IMR-90 (cell line): ENCODE results near the gene TTF2. TPM values are rescaled to one million over a fixed set of nuclear protein-coding genes. Genes with fewer than 3 reads are reported as not detected.

ENCODE experiments used
- ATAC-seq: fragments of 200-7000 bp; cut with Tn5 transposase; 2 replicates; pipeline ENCODE4 v1.9.1; 2020; ENCODE audit warnings: low read depth, mild to moderate bottlenecking, moderate library complexity
- BruUV-seq: library from RNA; stranded (reverse); fragments of 400-500 nt; replicated peaks from 2 replicates; lab custom pipeline; 2021; lab: Mats Ljungman, UMichigan
- CTCF ChIA-PET: fragments of 300-600 bp; formaldehyde crosslinking; extraction: SDS; loops from one replicate; lab custom pipeline; 2021; ENCODE audit warnings: antibody characterized with exemption; lab: Yijun Ruan, JAX
- POLR2A ChIA-PET: fragments of 300-600 bp; sonication (Branson Sonifier 250); formaldehyde crosslinking; loops from one replicate; lab custom pipeline; 2022; ENCODE audit warnings: antibody characterized with exemption; ENCODE audit not compliant: unreplicated experiment; lab: Charles Lee
- DNase-seq: peaks from one replicate; pipeline ENCODE4 v3.0.0; 2013
- H2AFZ ChIP-seq: replicated peaks from 2 replicates; pipeline ENCODE3; 2013; ENCODE audit warnings: low read length, mild to moderate bottlenecking; ENCODE audit not compliant: poor library complexity
- H2AK5ac ChIP-seq: 2 replicates; pipeline ENCODE4 v1.6.1; 2013; ENCODE audit warnings: low read depth, low read length, inconsistent platforms
- H2AK9ac ChIP-seq: replicated peaks from 2 replicates; pipeline ENCODE3; 2013; ENCODE audit warnings: mild to moderate bottlenecking, low read depth, low read length, moderate library complexity; ENCODE audit not compliant: poor library complexity
- H2BK120ac ChIP-seq: 2 replicates; pipeline ENCODE4 v1.6.1; 2013; ENCODE audit warnings: low read depth, low read length, inconsistent platforms
- H2BK15ac ChIP-seq: 3 replicates; pipeline ENCODE4 v1.6.1; 2013; ENCODE audit warnings: low read depth, low read length, inconsistent platforms
- H2BK20ac ChIP-seq: 2 replicates; pipeline ENCODE4 v1.6.1; 2013; ENCODE audit warnings: low read depth, mild to moderate bottlenecking, inconsistent platforms, low read length, moderate library complexity
- H2BK5ac ChIP-seq: 2 replicates; pipeline ENCODE4 v1.6.1; 2013; ENCODE audit warnings: mild to moderate bottlenecking, low read depth, low read length, inconsistent platforms; ENCODE audit not compliant: poor library complexity, severe bottlenecking
- H3K14ac ChIP-seq: replicated peaks from 2 replicates; pipeline ENCODE4 v1.6.1; 2013; ENCODE audit warnings: low read depth, low read length, inconsistent platforms
- H3K18ac ChIP-seq: 2 replicates; pipeline ENCODE4 v1.6.1; 2013; ENCODE audit warnings: low read depth, low read length, control low read depth
- H3K23ac ChIP-seq: 2 replicates; pipeline ENCODE4 v1.6.1; 2013; ENCODE audit warnings: low read depth, low read length, inconsistent platforms
- H3K27ac ChIP-seq: 2 replicates; pipeline ENCODE4 v1.5.1; 2013; ENCODE audit warnings: mild to moderate bottlenecking, control low read depth, low read length; ENCODE audit not compliant: insufficient read depth
- H3K27me3 ChIP-seq: 2 replicates; pipeline ENCODE4 v1.6.1; 2013; ENCODE audit warnings: low read length; ENCODE audit not compliant: control insufficient read depth, insufficient read depth
- H3K36me3 ChIP-seq: 2 replicates; pipeline ENCODE4 v1.6.1; 2013; ENCODE audit warnings: low read length, mixed read lengths; ENCODE audit not compliant: control insufficient read depth, insufficient read depth
- H3K4ac ChIP-seq: 2 replicates; pipeline ENCODE4 v1.6.1; 2013; ENCODE audit warnings: low read depth, low read length, inconsistent platforms
- H3K4me1 ChIP-seq: 2 replicates; pipeline ENCODE4 v1.6.1; 2013; ENCODE audit warnings: low read length, mixed read lengths; ENCODE audit not compliant: control insufficient read depth, insufficient read depth
- H3K4me2 ChIP-seq: 2 replicates; pipeline ENCODE4 v1.6.1; 2013; ENCODE audit warnings: low read depth, mild to moderate bottlenecking, control low read depth, low read length, moderate library complexity
- H3K4me3 ChIP-seq: 2 replicates; pipeline ENCODE4 v1.5.1; 2013; ENCODE audit warnings: low read depth, mild to moderate bottlenecking, control low read depth, low read length, moderate library complexity; ENCODE audit not compliant: insufficient read depth
- H3K56ac ChIP-seq: 2 replicates; pipeline ENCODE4 v1.6.1; 2013; ENCODE audit warnings: low read length, inconsistent platforms; ENCODE audit not compliant: insufficient read depth; ENCODE audit errors: extremely low read depth
- H3K79me1 ChIP-seq, 2 experiments: 2 replicates each; pipeline ENCODE4 v1.6.1; 2013; ENCODE audit warnings: low read length in 2 of 2, inconsistent platforms in 1 of 2, low read depth in 1 of 2
- H3K9ac ChIP-seq: 2 replicates; pipeline ENCODE4 v1.6.1; 2013; ENCODE audit warnings: low read depth, low read length, control low read depth
- H3K9me1 ChIP-seq: 2 replicates; pipeline ENCODE4 v1.6.1; 2013; ENCODE audit warnings: low read length, inconsistent platforms; ENCODE audit not compliant: insufficient read depth
- H3K9me3 ChIP-seq: 2 replicates; pipeline ENCODE4 v1.6.1; 2013; ENCODE audit warnings: low read length; ENCODE audit not compliant: control insufficient read depth, insufficient read depth
- H4K20me1 ChIP-seq: 2 replicates; pipeline ENCODE4 v1.6.1; 2013; ENCODE audit warnings: low read length, inconsistent platforms; ENCODE audit not compliant: insufficient read depth
- H4K5ac ChIP-seq: 2 replicates; pipeline ENCODE4 v1.6.1; 2013; ENCODE audit warnings: mild to moderate bottlenecking, low read depth, low read length, control low read depth
- H4K8ac ChIP-seq, 2 experiments: 2 replicates each; pipeline ENCODE4 v1.6.1; 2013; ENCODE audit warnings: low read depth in 2 of 2, low read length in 2 of 2, control low read depth in 1 of 2, inconsistent platforms in 1 of 2
- H4K91ac ChIP-seq: 2 replicates; pipeline ENCODE4 v1.6.1; 2013; ENCODE audit warnings: low read depth, low read length, inconsistent platforms; ENCODE audit not compliant: insufficient read depth
- CTCF ChIP-seq: conservative IDR thresholded peaks from 2 replicates; pipeline ENCODE4 v1.5.1; 2012; ENCODE audit warnings: mild to moderate bottlenecking, low read depth, low read length, improper control_type of control experiment
- ELK1 ChIP-seq: fragments of 150-350 bp; IDR thresholded peaks from 2 replicates; pipeline ENCODE4 v1.6.1; 2016; ENCODE audit warnings: low read depth, mild to moderate bottlenecking, low read length, moderate library complexity, borderline replicate concordance
- FOS ChIP-seq: fragments of 150-350 bp; IDR thresholded peaks from 2 replicates; pipeline ENCODE4 v1.6.1; 2016; ENCODE audit warnings: low read depth, low read length
- MAZ ChIP-seq: IDR thresholded peaks from 2 replicates; pipeline ENCODE4 v1.6.1; 2012; ENCODE audit warnings: low read depth, mild to moderate bottlenecking, low read length, improper control_type of control experiment, moderate library complexity, borderline replicate concordance
- MXI1 ChIP-seq: IDR thresholded peaks from 2 replicates; pipeline ENCODE4 v1.6.1; 2012; ENCODE audit warnings: low read depth, mild to moderate bottlenecking, low read length, moderate library complexity, borderline replicate concordance
- POLR2A ChIP-seq: IDR thresholded peaks from 2 replicates; pipeline ENCODE4 v1.6.1; 2012; ENCODE audit warnings: mild to moderate bottlenecking, low read depth, low read length
- RAD21 ChIP-seq: IDR thresholded peaks from 2 replicates; pipeline ENCODE4 v1.6.1; 2012; ENCODE audit warnings: low read length, improper control_type of control experiment
- RCOR1 ChIP-seq: IDR thresholded peaks from 2 replicates; pipeline ENCODE4 v1.6.1; 2012; ENCODE audit warnings: mild to moderate bottlenecking, low read length, improper control_type of control experiment; ENCODE audit not compliant: insufficient replicate concordance
- RFX5 ChIP-seq: IDR thresholded peaks from 2 replicates; pipeline ENCODE4 v1.8.0; 2012; ENCODE audit warnings: low read depth, mild to moderate bottlenecking, low read length, moderate library complexity
- SMC3 ChIP-seq: fragments of 150-350 bp; IDR thresholded peaks from 2 replicates; pipeline ENCODE4 v1.6.1; 2016; ENCODE audit warnings: low read depth, mild to moderate bottlenecking, antibody characterized with exemption, low read length, moderate library complexity
- WGBS, 2 experiments: methylation state at CpG; one replicate each; pipeline versions ENCODE4 v1.1.5 to v1.1.7; 2013; ENCODE audit warnings: missing lambda C conversion rate in 2 of 2; ENCODE audit not compliant: insufficient read length in 1 of 2; ENCODE audit errors: extremely low coverage in 2 of 2; 5-methylcytosine and 5-hydroxymethylcytosine counted together
- dilution Hi-C: fragments of 300-500 bp; cut with HindIII; formaldehyde crosslinking; loops from one replicate; pipeline ENCODE4 v1.14.3; 2018; ENCODE audit warnings: low sequenced_read_pairs; ENCODE audit not compliant: unreplicated experiment
- in situ Hi-C: fragments of 300-500 bp; cut with MboI; formaldehyde crosslinking; loops from 3 replicates; pipeline ENCODE4 v1.14.3; 2019; ENCODE audit warnings: low sequenced_read_pairs, inconsistent platforms, mixed read lengths
- intact Hi-C: fragments of 100-400 bp; cut with micrococcal nuclease; formaldehyde crosslinking; loops from 2 replicates; pipeline ENCODE4 v1.10.0; 2022
- polyA plus RNA-seq, 3 experiments: library from polyadenylated mRNA; depleted of rRNA; stranded (reverse); fragments of >200 nt; gene quantifications; 2 replicates each; pipeline ENCODE4 v1.2.3, GENCODE V29; 2012; ENCODE audit warnings: low replicate concordance in 1 of 3
- total RNA-seq: library from RNA; depleted of rRNA; stranded (reverse); fragments of >200 nt; gene quantifications from 2 replicates; pipeline ENCODE4 v1.2.3, GENCODE V29; 2012

The TTF2 gene
- total and polyA plus RNA-seq, 2 of the 4 experiments (the other 2 are of a cell fraction), result 11.5 to 14.7 TPM

- peak; percentile 96 for DNase-seq
- H3K9ac ChIP-seq, result peak within 1 kb of the TSS; percentile 95
- BruUV-seq, result no TSS peak
- H4K20me1 ChIP-seq, result no peaks in the 10 kb centered on the region
- peak within 1 kb of the TSS; percentile 74 for H3K4me2 ChIP-seq
- peak within 1 kb of the TSS; percentile 95 for H3K27ac ChIP-seq
- peak within 1 kb of the TSS; percentile 99 for H3K14ac ChIP-seq
- H2AFZ ChIP-seq, result peak within 1 kb of the TSS; percentile 99
- H2AK5ac ChIP-seq, result peak within 1 kb of the TSS; percentile 84
- peaks cover 4% of the 10 kb centered on the region; the same call in 1 of the 2 replicates for H3K36me3 ChIP-seq
- H4K5ac ChIP-seq, result peak within 1 kb of the TSS; percentile 91
- H3K9me3 ChIP-seq, result no peaks in the 10 kb centered on the region
- dilution Hi-C loops (no loop called here), in situ Hi-C loops (loop anchor here (10.0 kb wide), 1 partner anchor 47 kb away; no protein-coding TSS in a partner anchor), intact Hi-C loops (loop anchor here (1.0 to 2.0 kb wide), 2 partner anchors 53 to 163 kb away; no protein-coding TSS in a partner anchor)
- peak within 1 kb of the TSS; percentile 97 for H2BK120ac ChIP-seq
- peak within 1 kb of the TSS; percentile 96 for H3K56ac ChIP-seq
- peaks cover 8% of the 10 kb centered on the region; the same call in 1 of the 2 replicates for H3K4me1 ChIP-seq
- 0% methylated on average over 27 of the region's 71 CpGs; no CpG with 5 or more reads in 1 of the 2 experiments for WGBS, 2 experiments
- ChIA-PET POLR2A (no interaction called here), CTCF (interaction anchor here (1.0 kb wide), 1 partner anchor 44 kb away, joined by 3 read pairs; no protein-coding TSS in a partner anchor)
- peaks cover 3% of the 10 kb centered on the region for H3K27me3 ChIP-seq
- H4K8ac ChIP-seq, result peak within 1 kb of the TSS; percentile 96 to 99
- peak within 1 kb of the TSS; percentile 95 for H3K23ac ChIP-seq
- H2BK15ac ChIP-seq, result peak within 1 kb of the TSS; percentile 100; the same call in 2 of the 3 replicates
- peak within 1 kb of the TSS; percentile 68 for H3K4me3 ChIP-seq
- peaks cover 3% of the 10 kb centered on the region; the same call in 1 of the 2 replicates for H3K9me1 ChIP-seq
- TF ChIP-seq SMC3, result peak; percentile 51
- peak; percentile 23 for TF ChIP-seq RCOR1
- TF ChIP-seq POLR2A, result peak; percentile 70
- TF ChIP-seq FOS, result peak; percentile 20; the same call in 1 of the 2 replicates
- TF ChIP-seq CTCF, result peak; percentile 88
- TF ChIP-seq MAZ, result peak; percentile 41; the same call in 1 of the 2 replicates
- TF ChIP-seq RFX5, result no peak
- no peak for TF ChIP-seq ELK1
- no peak for TF ChIP-seq MXI1
- peak; percentile 61 for TF ChIP-seq RAD21
- peaks cover under 1 to 9% of the 10 kb centered on the region in 2 experiments; a peak in 1 of 4 replicates for H3K79me1 ChIP-seq
- peak; percentile 98 for ATAC-seq
- peak within 1 kb of the TSS; percentile 96 for H2BK5ac ChIP-seq
- H3K4ac ChIP-seq, result peak within 1 kb of the TSS; percentile 99
- H2BK20ac ChIP-seq, result peak within 1 kb of the TSS; percentile 98
- H4K91ac ChIP-seq, result peak within 1 kb of the TSS; percentile 100
- H3K18ac ChIP-seq, result peak within 1 kb of the TSS; percentile 91
- peak within 1 kb of the TSS; percentile 91 for H2AK9ac ChIP-seq
Measured at GRCh38 chr1:117121589-117122329, 61.6 kb downstream of the TTF2 start, which contains the start of gene TRIM45. Gene TRIM45, minus strand, starts transcription at chr1:117121749. Its CDS starts 548 bp downstream, at chr1:117121201.
